ENCODE data around the gene CREB5. TPM values are rescaled to one million over a fixed set of nuclear protein-coding genes. Genes with fewer than 3 reads are reported as not detected.

CREB5 gene
- total RNA-seq, 5 donors from 2014 or later (not counting 1 experiment from before 2014, with no cell fraction given), result 0.03 to 0.58 (median 0.23) TPM

DNA sequence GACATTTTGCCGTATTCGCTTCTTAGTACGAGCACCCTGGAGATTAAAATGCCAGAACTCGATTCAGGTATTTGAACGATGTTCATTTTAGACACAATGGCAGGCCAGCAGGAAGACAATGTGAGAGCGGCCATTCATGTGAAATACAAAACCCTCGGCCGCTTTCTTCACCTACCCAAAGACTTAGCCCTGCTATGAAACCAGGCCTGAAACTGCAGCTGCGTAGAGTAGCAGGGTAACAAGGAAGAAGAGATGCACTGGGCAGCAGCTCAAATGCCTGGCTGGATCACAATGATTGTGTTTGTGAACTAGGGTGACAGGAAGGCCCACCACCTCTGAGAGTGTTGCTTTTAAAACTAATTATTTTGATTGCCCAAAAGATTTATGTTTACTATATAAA lies 311.0 kb downstream of the CREB5 start:
- ChIA-PET CTCF (no interaction called here), POLR2A (no interaction called here)
- Mint-ChIP-seq H3K27me3 (peaks cover 2 to 5% of the 10 kb centered on the region in 2 donors), H3K27ac (no peak overlapping the region), H3K9me3 (no peaks in the 10 kb centered on the region), H3K4me3 (no peak overlapping the region), H3K4me1 (no peaks in the 10 kb centered on the region), H3K36me3 (no peaks in the 10 kb centered on the region)
- no peak overlapping the region for H3K27ac ChIP-seq (ENCODE audit: low read length)
- no peak overlapping the region for H3K4me3 ChIP-seq (ENCODE audit: control insufficient read depth in 1 of 2, extremely low read depth in 1 of 2, low read length in 1 of 2)
- H3K4me1 ChIP-seq (ENCODE audit: control insufficient read depth in 1 of 2, extremely low read depth in 1 of 2, insufficient read depth in 2 of 2, low read length in 2 of 2), result no peaks in the 10 kb centered on the region
- peaks cover 0 to 3% of the 10 kb centered on the region in 2 experiments for H3K27me3 ChIP-seq (replicated peaks in 1 of 2; ENCODE audit: control insufficient read depth in 2 of 2, extremely low read depth in 1 of 2, insufficient read depth in 2 of 2, low read length in 1 of 2)
- ATAC-seq (replicated peaks in 1 of 4) (no peak), DNase-seq (no peak)
- H3K36me3 ChIP-seq (ENCODE audit: control insufficient read depth in 2 of 2, extremely low read depth in 1 of 2, insufficient read depth in 1 of 2, low read length in 1 of 2), result no peaks in the 10 kb centered on the region
- no peaks in the 10 kb centered on the region for H3K9me3 ChIP-seq
- WGBS (ENCODE audit: insufficient coverage), result 90% methylated on average over 3 of the region's 9 CpGs

GRCh38 chr7:28724563-28724962 lies 312.2 kb downstream of the CREB5 start:
- Histone ChIP-seq H3K27me3 (replicated peaks in 1 of 2; ENCODE audit: control insufficient read depth in 2 of 2, extremely low read depth in 1 of 2, insufficient read depth in 2 of 2, low read length in 1 of 2) (peaks cover 0 to 3% of the 10 kb centered on the region in 2 experiments), H3K36me3 (ENCODE audit: control insufficient read depth in 2 of 2, extremely low read depth in 1 of 2, insufficient read depth in 1 of 2, low read length in 1 of 2) (no peaks in the 10 kb centered on the region), H3K4me3 (ENCODE audit: control insufficient read depth in 1 of 2, extremely low read depth in 1 of 2, low read length in 1 of 2) (no peak overlapping the region), H3K4me1 (ENCODE audit: control insufficient read depth in 1 of 2, extremely low read depth in 1 of 2, insufficient read depth in 2 of 2, low read length in 2 of 2) (no peaks in the 10 kb centered on the region), H3K27ac (ENCODE audit: low read length) (no peak overlapping the region), H3K9me3 (no peaks in the 10 kb centered on the region)
- no peak for ATAC-seq (replicated peaks in 1 of 4)
- POLR2A ChIA-PET, result no interaction called here
- Mint-ChIP-seq H3K9me3 (no peaks in the 10 kb centered on the region), H3K4me1 (no peaks in the 10 kb centered on the region), H3K27me3 (no peaks in the 10 kb centered on the region), H3K4me3 (no peak overlapping the region), H3K36me3 (no peaks in the 10 kb centered on the region), H3K27ac (no peak overlapping the region)
- CTCF ChIA-PET, result no interaction called here
- DNase-seq, result no peak
- WGBS (ENCODE audit: insufficient coverage), result no CpG with 5 or more reads among the region's 1 CpG

DNA sequence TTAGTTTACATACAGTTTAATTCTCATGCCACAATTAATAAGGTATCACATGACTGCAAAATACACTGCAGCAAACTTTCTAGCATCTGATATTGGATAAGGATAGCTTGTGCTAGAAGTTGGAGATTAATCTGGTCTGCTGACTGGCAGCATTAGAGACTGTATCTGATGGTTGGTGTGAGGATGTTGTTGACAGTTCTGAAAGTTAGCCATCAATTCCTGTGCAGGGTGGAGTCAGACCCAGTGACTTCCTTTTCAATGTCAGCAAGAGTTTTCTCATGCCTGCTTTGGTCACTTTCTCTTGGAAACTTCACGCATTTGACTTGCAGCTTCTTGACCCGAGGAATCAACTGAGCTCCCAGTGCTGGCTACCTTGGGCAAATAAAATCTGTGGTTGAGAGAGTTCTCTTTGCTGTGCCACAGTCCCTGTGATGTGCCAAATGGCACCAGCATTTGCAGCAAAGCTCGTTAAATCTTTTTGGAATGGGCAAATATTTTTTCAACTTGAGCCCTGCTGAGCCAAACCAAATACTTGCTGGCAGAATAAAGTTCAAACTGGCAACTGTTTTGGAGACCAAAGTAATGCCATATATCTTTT lies 312.8 kb downstream of the CREB5 start:
- ChIA-PET CTCF (no interaction called here), POLR2A (interaction anchor here in 1 of 2 donors (0.7 kb wide), 1 partner anchor 41 kb away, joined by 4 read pairs; no protein-coding TSS in a partner anchor)
- no peak for ATAC-seq (replicated peaks in 1 of 4)
- WGBS (ENCODE audit: insufficient coverage), result 57% methylated on average over 3 of the region's 3 CpGs
- Mint-ChIP-seq H3K4me3 (no peak overlapping the region), H3K9me3 (no peaks in the 10 kb centered on the region), H3K4me1 (no peaks in the 10 kb centered on the region), H3K27ac (no peak overlapping the region), H3K36me3 (no peaks in the 10 kb centered on the region), H3K27me3 (no peaks in the 10 kb centered on the region)
- no peaks in the 10 kb centered on the region for H3K9me3 ChIP-seq
- no peak overlapping the region for H3K4me3 ChIP-seq (ENCODE audit: control insufficient read depth in 1 of 2, extremely low read depth in 1 of 2, low read length in 1 of 2)
- no peak overlapping the region for H3K27ac ChIP-seq (ENCODE audit: low read length)
- H3K4me1 ChIP-seq (ENCODE audit: control insufficient read depth in 1 of 2, extremely low read depth in 1 of 2, insufficient read depth in 2 of 2, low read length in 2 of 2), result no peaks in the 10 kb centered on the region
- peaks cover 0 to 3% of the 10 kb centered on the region in 2 experiments for H3K27me3 ChIP-seq (replicated peaks in 1 of 2; ENCODE audit: control insufficient read depth in 2 of 2, extremely low read depth in 1 of 2, insufficient read depth in 2 of 2, low read length in 1 of 2)
- H3K36me3 ChIP-seq (ENCODE audit: control insufficient read depth in 2 of 2, extremely low read depth in 1 of 2, insufficient read depth in 1 of 2, low read length in 1 of 2), result no peaks in the 10 kb centered on the region
- DNase-seq, result no peak

- WGBS (ENCODE audit: insufficient coverage), result no CpG with 5 or more reads among the region's 2 CpGs
- ATAC-seq (replicated peaks in 1 of 4) (no peak), DNase-seq (no peak)
- H3K4me1 Mint-ChIP-seq, result no peaks in the 10 kb centered on the region
- H3K27me3 Mint-ChIP-seq, result no peaks in the 10 kb centered on the region
- no peaks in the 10 kb centered on the region for H3K9me3 ChIP-seq
- H3K36me3 ChIP-seq (ENCODE audit: control insufficient read depth in 2 of 2, extremely low read depth in 1 of 2, insufficient read depth in 1 of 2, low read length in 1 of 2), result no peaks in the 10 kb centered on the region
- H3K4me3 ChIP-seq (ENCODE audit: control insufficient read depth in 1 of 2, extremely low read depth in 1 of 2, low read length in 1 of 2), result no peak overlapping the region
- H3K4me3 Mint-ChIP-seq, result no peak overlapping the region
- CTCF ChIA-PET, result no interaction called here
- H3K27ac ChIP-seq (ENCODE audit: low read length), result no peak overlapping the region
- POLR2A ChIA-PET, result no interaction called here
- H3K9me3 Mint-ChIP-seq, result no peaks in the 10 kb centered on the region
- H3K27me3 ChIP-seq (replicated peaks in 1 of 2; ENCODE audit: control insufficient read depth in 2 of 2, extremely low read depth in 1 of 2, insufficient read depth in 2 of 2, low read length in 1 of 2), result peaks cover 0 to 2% of the 10 kb centered on the region in 2 experiments
- no peaks in the 10 kb centered on the region for H3K36me3 Mint-ChIP-seq
- H3K4me1 ChIP-seq (ENCODE audit: control insufficient read depth in 1 of 2, extremely low read depth in 1 of 2, insufficient read depth in 2 of 2, low read length in 2 of 2), result no peaks in the 10 kb centered on the region
- H3K27ac Mint-ChIP-seq, result no peak overlapping the region
Observed at GRCh38 chr7:28725911-28726310, 313.6 kb downstream of the CREB5 start.

DNA sequence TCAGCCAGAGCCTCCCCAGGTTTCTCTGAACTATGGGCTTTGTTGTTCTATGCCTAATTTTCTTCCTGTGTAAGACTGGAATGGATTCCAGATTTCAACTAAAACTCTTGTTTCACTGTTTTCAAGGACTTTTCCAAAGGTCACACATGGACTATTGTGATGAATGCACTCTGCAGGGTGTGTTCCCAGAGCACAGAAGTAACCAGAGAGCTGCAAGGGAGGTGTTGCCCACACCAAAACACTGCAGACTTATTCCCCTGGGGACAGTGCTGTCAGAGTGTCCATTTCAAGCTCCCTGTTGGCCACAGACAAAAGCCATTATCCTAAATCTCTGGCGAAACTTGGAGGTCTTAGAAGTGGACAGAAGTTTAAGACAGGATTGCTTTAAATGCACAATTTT lies 314.2 kb downstream of the CREB5 start:
- no peaks in the 10 kb centered on the region for H3K4me1 ChIP-seq (ENCODE audit: control insufficient read depth in 1 of 2, extremely low read depth in 1 of 2, insufficient read depth in 2 of 2, low read length in 2 of 2)
- ChIA-PET POLR2A (no interaction called here), CTCF (no interaction called here)
- H3K9me3 ChIP-seq, result no peaks in the 10 kb centered on the region
- H3K27ac ChIP-seq (ENCODE audit: low read length), result no peak overlapping the region
- WGBS (ENCODE audit: insufficient coverage), result no CpG with 5 or more reads among the region's 1 CpG
- H3K4me3 ChIP-seq (ENCODE audit: control insufficient read depth in 1 of 2, extremely low read depth in 1 of 2, low read length in 1 of 2), result no peak overlapping the region
- H3K27me3 Mint-ChIP-seq, result no peaks in the 10 kb centered on the region
- DNase-seq (no peak), ATAC-seq (replicated peaks in 1 of 4) (no peak)
- H3K36me3 Mint-ChIP-seq, result no peaks in the 10 kb centered on the region
- H3K27ac Mint-ChIP-seq, result no peak overlapping the region
- H3K4me3 Mint-ChIP-seq, result no peak overlapping the region
- no peaks in the 10 kb centered on the region for H3K36me3 ChIP-seq (ENCODE audit: control insufficient read depth in 2 of 2, extremely low read depth in 1 of 2, insufficient read depth in 1 of 2, low read length in 1 of 2)
- no peaks in the 10 kb centered on the region for H3K4me1 Mint-ChIP-seq
- no peaks in the 10 kb centered on the region for H3K27me3 ChIP-seq (replicated peaks in 1 of 2; ENCODE audit: control insufficient read depth in 2 of 2, extremely low read depth in 1 of 2, insufficient read depth in 2 of 2, low read length in 1 of 2)
- no peaks in the 10 kb centered on the region for H3K9me3 Mint-ChIP-seq

- Histone ChIP-seq H3K36me3 (ENCODE audit: control insufficient read depth in 2 of 2, extremely low read depth in 1 of 2, insufficient read depth in 1 of 2, low read length in 1 of 2) (no peaks in the 10 kb centered on the region), H3K4me3 (ENCODE audit: control insufficient read depth in 1 of 2, extremely low read depth in 1 of 2, low read length in 1 of 2) (no peak overlapping the region), H3K9me3 (no peaks in the 10 kb centered on the region), H3K27me3 (replicated peaks in 1 of 2; ENCODE audit: control insufficient read depth in 2 of 2, extremely low read depth in 1 of 2, insufficient read depth in 2 of 2, low read length in 1 of 2) (no peaks in the 10 kb centered on the region), H3K27ac (ENCODE audit: low read length) (no peak overlapping the region), H3K4me1 (ENCODE audit: control insufficient read depth in 1 of 2, extremely low read depth in 1 of 2, insufficient read depth in 2 of 2, low read length in 2 of 2) (no peaks in the 10 kb centered on the region)
- no peak overlapping the region for H3K4me3 Mint-ChIP-seq
- peaks cover 0 to 5% of the 10 kb centered on the region in 2 donors for H3K27me3 Mint-ChIP-seq
- no peaks in the 10 kb centered on the region for H3K4me1 Mint-ChIP-seq
- ChIA-PET CTCF (interaction anchor here in 1 of 2 donors (0.6 kb wide), 1 partner anchor 44 kb away, joined by 4 read pairs; no protein-coding TSS in a partner anchor), POLR2A (interaction anchor here in 1 of 2 donors (0.5 kb wide), 1 partner anchor 93 kb away, joined by 4 read pairs; no protein-coding TSS in a partner anchor)
- H3K27ac Mint-ChIP-seq, result no peak overlapping the region
- no peaks in the 10 kb centered on the region for H3K36me3 Mint-ChIP-seq
- DNase-seq (no peak), ATAC-seq (replicated peaks in 1 of 4) (no peak)
- WGBS (ENCODE audit: insufficient coverage), result 58% methylated on average over 2 of the region's 8 CpGs
- no peaks in the 10 kb centered on the region for H3K9me3 Mint-ChIP-seq
Observed at GRCh38 chr7:28729281-28729680, 317.0 kb downstream of the CREB5 start.

DNA sequence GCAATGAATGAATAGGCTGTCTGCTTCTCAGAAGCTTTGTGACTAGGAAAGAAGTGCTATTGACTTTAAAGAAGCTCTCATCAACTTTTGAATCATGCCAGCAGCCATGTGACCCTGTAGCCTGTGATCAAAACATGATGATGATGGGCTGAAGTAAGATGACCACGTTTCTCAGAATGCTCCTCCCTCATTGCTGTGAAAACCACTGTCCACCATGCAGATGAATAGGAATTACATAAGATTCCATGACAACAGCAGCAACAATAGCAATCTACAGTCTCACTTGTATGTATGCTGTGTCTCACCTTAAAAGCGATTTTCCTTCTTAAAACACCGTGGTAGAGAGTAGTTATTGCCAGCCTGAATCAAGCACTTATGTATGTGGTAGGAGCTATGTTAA lies 317.4 kb downstream of the CREB5 start:
- Histone ChIP-seq H3K4me3 (ENCODE audit: control insufficient read depth in 1 of 2, extremely low read depth in 1 of 2, low read length in 1 of 2) (no peak overlapping the region), H3K9me3 (no peaks in the 10 kb centered on the region), H3K4me1 (ENCODE audit: control insufficient read depth in 1 of 2, extremely low read depth in 1 of 2, insufficient read depth in 2 of 2, low read length in 2 of 2) (no peaks in the 10 kb centered on the region), H3K36me3 (ENCODE audit: control insufficient read depth in 2 of 2, extremely low read depth in 1 of 2, insufficient read depth in 1 of 2, low read length in 1 of 2) (no peaks in the 10 kb centered on the region), H3K27me3 (replicated peaks in 1 of 2; ENCODE audit: control insufficient read depth in 2 of 2, extremely low read depth in 1 of 2, insufficient read depth in 2 of 2, low read length in 1 of 2) (no peaks in the 10 kb centered on the region), H3K27ac (ENCODE audit: low read length) (no peak overlapping the region)
- DNase-seq, result no peak
- ChIA-PET POLR2A (no interaction called here), CTCF (no interaction called here)
- Mint-ChIP-seq H3K36me3 (no peaks in the 10 kb centered on the region), H3K27me3 (peaks cover 0 to 5% of the 10 kb centered on the region in 2 donors), H3K4me3 (no peak overlapping the region), H3K27ac (no peak overlapping the region), H3K9me3 (no peaks in the 10 kb centered on the region), H3K4me1 (no peaks in the 10 kb centered on the region)
- ATAC-seq (replicated peaks in 1 of 4), result no peak
- no CpG with 5 or more reads among the region's 3 CpGs for whole genome bisulfite sequencing (ENCODE audit: insufficient coverage)

Data from T-cell (primary cell).